SK-N-SH (cell line): ENCODE data around the gene RBM20. TPM values are rescaled to one million over a fixed set of nuclear protein-coding genes. Genes with fewer than 3 reads are reported as not detected.

ENCODE experiments used
- CTCF ChIA-PET: fragments of 300-600, 350-600 bp; formaldehyde crosslinking; extraction: SDS; loops from one replicate; lab custom pipeline; 2021; lab: Yijun Ruan, JAX
- POLR2A ChIA-PET: fragments of 350-600 bp; sonication (Branson Sonifier 250); formaldehyde crosslinking; extraction: SDS; loops from one replicate; lab custom pipeline; 2020; ENCODE audit warnings: antibody characterized with exemption, inconsistent platforms; lab: Yijun Ruan, JAX
- DNase-seq: peaks from one replicate; pipeline ENCODE4 v3.0.0; 2012
- H2AFZ ChIP-seq: fragments of 200-600 bp; sonication (generic); 2 replicates; pipeline ENCODE4 v1.8.1; 2016; ENCODE audit warnings: antibody characterized with exemption, mild to moderate bottlenecking, low read depth
- H3F3A ChIP-seq: fragments of 200-600 bp; sonication (generic); replicated peaks from 2 replicates; pipeline ENCODE3; 2016; ENCODE audit warnings: antibody characterized with exemption, mild to moderate bottlenecking; ENCODE audit not compliant: insufficient read depth
- H3K27ac ChIP-seq, 2 experiments: fragments of 200-500 bp in 1 of 2; fragments of 200-600 bp in 1 of 2; sonication (Bioruptor generic) in 1 of 2; sonication (generic), shearing (Covaris generic) in 1 of 2; 2 replicates each; pipeline versions ENCODE4 v1.5.1 to v1.6.1; 2014 to 2016; ENCODE audit warnings: low read depth in 2 of 2, inconsistent platforms in 1 of 2, low read length in 1 of 2, mild to moderate bottlenecking in 1 of 2, mixed read lengths in 1 of 2
- H3K27me3 ChIP-seq: fragments of 200-600 bp; sonication (generic), shearing (Covaris generic); 2 replicates; pipeline ENCODE4 v1.6.1; 2016; ENCODE audit warnings: mixed run types; ENCODE audit not compliant: insufficient read depth
- H3K36me3 ChIP-seq, 2 experiments: fragments of 200-500 bp in 1 of 2; fragments of 200-600 bp in 1 of 2; sonication (Bioruptor generic) in 1 of 2; sonication (generic) in 1 of 2; replicated peaks in 1 of 2; 2 replicates each; pipeline versions ENCODE3 to v1.5.1; 2014 to 2016; ENCODE audit warnings: low read length in 1 of 2, mild to moderate bottlenecking in 1 of 2; ENCODE audit not compliant: insufficient read depth in 2 of 2, control insufficient read depth in 1 of 2
- H3K4me1 ChIP-seq, 2 experiments: fragments of 200-500 bp in 1 of 2; fragments of 200-600 bp in 1 of 2; sonication (Bioruptor generic) in 1 of 2; sonication (generic), shearing (Covaris generic) in 1 of 2; 2 replicates each; pipeline versions ENCODE4 v1.5.1 to v1.6.1; 2014 to 2016; ENCODE audit warnings: low read depth in 1 of 2, low read length in 1 of 2, mixed run types in 1 of 2; ENCODE audit not compliant: insufficient read depth in 2 of 2, control insufficient read depth in 1 of 2
- H3K4me2 ChIP-seq: fragments of 200-600 bp; sonication (generic), shearing (Covaris generic); 2 replicates; pipeline ENCODE4 v1.6.1; 2017; ENCODE audit warnings: mixed run types
- H3K4me3 ChIP-seq, 2 experiments: fragments of 200-500 bp in 1 of 2; fragments of 200-600 bp in 1 of 2; sonication (Bioruptor generic) in 1 of 2; sonication (generic), shearing (Covaris generic) in 1 of 2; 2 replicates each; pipeline versions ENCODE4 v1.5.1 to v1.8.1; 2014 to 2016; ENCODE audit warnings: low read depth in 2 of 2, inconsistent platforms in 1 of 2, low read length in 1 of 2, mild to moderate bottlenecking in 1 of 2, mixed read lengths in 1 of 2, moderate library complexity in 1 of 2
- H3K79me2 ChIP-seq: fragments of 200-600 bp; sonication (generic); 2 replicates; pipeline ENCODE4 v1.8.1; 2017; ENCODE audit warnings: mild to moderate bottlenecking; ENCODE audit not compliant: insufficient read depth
- H3K9ac ChIP-seq: fragments of 200-600 bp; sonication (generic); 2 replicates; pipeline ENCODE4 v1.6.1; 2017; ENCODE audit warnings: mixed run types
- H3K9me2 ChIP-seq: fragments of 200-600 bp; sonication (generic); 2 replicates; pipeline ENCODE4 v1.6.1; 2017; ENCODE audit warnings: mixed run types
- H3K9me3 ChIP-seq: fragments of 200-600 bp; sonication (generic); 2 replicates; pipeline ENCODE4 v1.6.1; 2017; ENCODE audit warnings: mixed run types, mild to moderate bottlenecking, moderate library complexity
- H4K20me1 ChIP-seq: fragments of 200-600 bp; sonication (generic); 2 replicates; pipeline ENCODE4 v1.6.1; 2017; ENCODE audit warnings: mild to moderate bottlenecking, mixed run types; ENCODE audit not compliant: insufficient read depth
- ELF1 ChIP-seq: IDR thresholded peaks from 2 replicates; pipeline ENCODE4 v1.4.0; 2012
- EP300 ChIP-seq, 2 experiments: IDR thresholded peaks; 2 replicates each; pipeline versions ENCODE4 v1.4.0 to v1.6.1; 2012; ENCODE audit warnings: borderline replicate concordance in 1 of 2, low read depth in 1 of 2, low read length in 1 of 2
- EZH2phosphoT487 ChIP-seq: fragments of 200-600 bp; sonication (generic); IDR thresholded peaks from 2 replicates; pipeline ENCODE4 v1.6.1; 2017; ENCODE audit warnings: low read depth, mixed run types, mild to moderate bottlenecking, antibody characterized with exemption, moderate library complexity, borderline replicate concordance
- FOSL2 ChIP-seq: IDR thresholded peaks from 2 replicates; pipeline ENCODE4 v1.4.0; 2012; ENCODE audit warnings: low read depth, mild to moderate bottlenecking, moderate library complexity, borderline replicate concordance
- FOXJ3 ChIP-seq: sonication (generic); formaldehyde crosslinking; IDR thresholded peaks from 2 replicates; pipeline ENCODE4 v1.5.1; 2020; ENCODE audit warnings: mild to moderate bottlenecking, missing genetic modification reagents
- FOXM1 ChIP-seq: IDR thresholded peaks from 2 replicates; pipeline ENCODE4 v1.4.0; 2012; ENCODE audit warnings: low read depth, mild to moderate bottlenecking
- IRF3 ChIP-seq: fragments of 150-350 bp; IDR thresholded peaks from 2 replicates; pipeline ENCODE4 v1.6.1; 2016; ENCODE audit warnings: mild to moderate bottlenecking, low read depth, low read length
- MEF2A ChIP-seq: IDR thresholded peaks from 2 replicates; pipeline ENCODE4 v1.4.0; 2012; ENCODE audit warnings: low read depth, borderline replicate concordance
- MXI1 ChIP-seq: IDR thresholded peaks from 2 replicates; pipeline ENCODE4 v1.6.1; 2012; ENCODE audit warnings: mild to moderate bottlenecking, low read depth, low read length, improper control_type of control experiment
- NFIC ChIP-seq: IDR thresholded peaks from 2 replicates; pipeline ENCODE4 v1.4.0; 2012; ENCODE audit warnings: borderline replicate concordance
- PBX3 ChIP-seq: IDR thresholded peaks from 2 replicates; pipeline ENCODE4; 2012
- RAD21 ChIP-seq: IDR thresholded peaks from 2 replicates; pipeline ENCODE4 v1.6.1; 2012; ENCODE audit warnings: mild to moderate bottlenecking, low read length
- RCOR1 ChIP-seq: fragments of 150-350 bp; IDR thresholded peaks from 2 replicates; pipeline ENCODE4 v1.6.1; 2017; ENCODE audit warnings: antibody characterized with exemption, low read length
- REST ChIP-seq: IDR thresholded peaks from 2 replicates; pipeline ENCODE4 v1.6.1; 2012; ENCODE audit warnings: mild to moderate bottlenecking, low read depth, low read length, moderate library complexity
- SMC3 ChIP-seq: IDR thresholded peaks from 2 replicates; pipeline ENCODE4 v1.6.1; 2012; ENCODE audit warnings: low read depth, low read length, improper control_type of control experiment
- TCF12 ChIP-seq: IDR thresholded peaks from 2 replicates; pipeline ENCODE4 v1.4.0; 2012
- TEAD4 ChIP-seq: IDR thresholded peaks from 2 replicates; pipeline ENCODE4 v1.4.0; 2012; ENCODE audit warnings: mild to moderate bottlenecking, borderline replicate concordance; ENCODE audit not compliant: insufficient read depth
- USF2 ChIP-seq: fragments of 150-350 bp; IDR thresholded peaks from 2 replicates; pipeline ENCODE4 v1.6.1; 2017; ENCODE audit warnings: antibody characterized with exemption, low read length, low read depth, borderline replicate concordance
- YY1 ChIP-seq: IDR thresholded peaks from 2 replicates; pipeline ENCODE4 v1.4.0; 2012; ENCODE audit warnings: low read depth, mild to moderate bottlenecking
- WGBS: methylation state at CpG from one replicate; pipeline ENCODE4 v1.1.6; 2017; ENCODE audit warnings: low lambda C conversion rate; 5-methylcytosine and 5-hydroxymethylcytosine counted together
- polyA plus RNA-seq, 3 experiments: library from polyadenylated mRNA; depleted of rRNA; stranded (reverse); fragments of >200 nt; gene quantifications; 2 replicates each; pipeline ENCODE4 v1.2.3, GENCODE V29; 2012

The RBM20 gene
- polyA plus RNA-seq, 1 of the 3 experiments (the other 2 are of a cell fraction) = 0.64 TPM

- Histone ChIP-seq H3K9ac (no peak overlapping the region), H3K36me3 (no peaks in the 10 kb centered on the region), H2AFZ (no peak overlapping the region), H3K79me2 (no peaks in the 10 kb centered on the region), H3K27ac (no peak overlapping the region), H3K27me3 (no peaks in the 10 kb centered on the region), H3F3A (no peaks in the 10 kb centered on the region), H3K4me2 (no peak overlapping the region), H3K9me3 (no peaks in the 10 kb centered on the region), H4K20me1 (no peaks in the 10 kb centered on the region), H3K4me1 (peaks cover 3 to 16% of the 10 kb centered on the region in 2 experiments; a peak in 1 of 4 replicates), H3K9me2 (no peaks in the 10 kb centered on the region), H3K4me3 (no peak overlapping the region)
- ChIA-PET POLR2A (no interaction called here), CTCF (interaction anchor here (1.2 kb wide), 1 partner anchor 18 kb away, joined by 4 read pairs; no protein-coding TSS in a partner anchor)
- 88% methylated on average over 12 of the region's 12 CpGs for WGBS
- TF ChIP-seq EZH2phosphoT487 = no peak
- TF ChIP-seq TCF12 = no peak
- no peak for TF ChIP-seq EP300 (IDR thresholded peaks at IDR 0.05; ENCODE audit: borderline replicate concordance in 1 of 2, low read depth in 1 of 2, low read length in 1 of 2)
- no peak for TF ChIP-seq MEF2A
- TF ChIP-seq USF2 = no peak
- TF ChIP-seq REST = no peak
- TF ChIP-seq NFIC = no peak
- TF ChIP-seq FOXM1 = no peak
- TF ChIP-seq TEAD4 = no peak
- TF ChIP-seq IRF3 = no peak
- no peak for TF ChIP-seq RAD21
- no peak for TF ChIP-seq SMC3
- no peak for TF ChIP-seq ELF1
- TF ChIP-seq PBX3 = no peak
- TF ChIP-seq MXI1 = no peak
- TF ChIP-seq FOSL2 = no peak
- TF ChIP-seq YY1 = no peak
- TF ChIP-seq RCOR1 = no peak
- TF ChIP-seq FOXJ3 (CRISPR knock-in tag) = no peak
- no peak for DNase-seq
These were observed 120.2 kb downstream of the RBM20 start for GRCh38 chr10:110764378-110764777.
